CD14-positive monocyte (primary cell): ENCODE measurements around the gene SH3RF3. TPM values are rescaled to one million over a fixed set of nuclear protein-coding genes. Genes with fewer than 3 reads are reported as not detected.

ENCODE experiments used
- DNase-seq, 3 donors: peaks; one replicate each; pipeline ENCODE4 v3.0.0-alpha.2; 2011 to 2022
- H2AFZ ChIP-seq: 2 replicates; pipeline ENCODE4 v1.6.0; 2012; ENCODE audit warnings: mild to moderate bottlenecking, low read depth, low read length, inconsistent platforms; ENCODE audit not compliant: insufficient read depth, poor library complexity, severe bottlenecking
- H3K27ac ChIP-seq, 2 donors: 1 replicate in 1 of 2; 2 replicates in 1 of 2; pipeline ENCODE4 v1.5.1; 2012 to 2013; ENCODE audit warnings: low read length in 2 of 2, control low read depth in 1 of 2, inconsistent platforms in 1 of 2, low read depth in 1 of 2, mild to moderate bottlenecking in 1 of 2
- H3K27me3 ChIP-seq, 2 donors: one replicate each; pipeline versions ENCODE4 v1.6.0 to v1.6.1; 2011 to 2013; ENCODE audit warnings: low read length in 2 of 2; ENCODE audit not compliant: control insufficient read depth in 2 of 2, insufficient read depth in 2 of 2
- H3K36me3 ChIP-seq, 2 donors: replicated peaks in 1 of 2; 1 replicate in 1 of 2; 2 replicates in 1 of 2; pipeline versions ENCODE4 v1.5.1 to v1.6.1; 2012 to 2013; ENCODE audit warnings: low read length in 2 of 2, control low read depth in 1 of 2, inconsistent platforms in 1 of 2, mild to moderate bottlenecking in 1 of 2; ENCODE audit not compliant: insufficient read depth in 2 of 2, control insufficient read depth in 1 of 2
- H3K4me1 ChIP-seq, 2 donors: 1 replicate in 1 of 2; 2 replicates in 1 of 2; pipeline versions ENCODE4 v1.5.1 to v1.6.1; 2012 to 2013; ENCODE audit warnings: low read length in 2 of 2, control low read depth in 1 of 2, inconsistent platforms in 1 of 2, mild to moderate bottlenecking in 1 of 2, moderate library complexity in 1 of 2; ENCODE audit not compliant: insufficient read depth in 2 of 2, control insufficient read depth in 1 of 2
- H3K4me2 ChIP-seq: replicated peaks from 2 replicates; pipeline ENCODE3; 2012; ENCODE audit warnings: low read length, moderate library complexity, mild to moderate bottlenecking; ENCODE audit not compliant: poor library complexity, severe bottlenecking; ENCODE audit errors: extremely low read depth
- H3K4me3 ChIP-seq, 3 experiments: fragments of 200-600 bp in 1 of 3; sonication (generic) in 1 of 3; replicated peaks in 1 of 3; 1 replicate in 2 of 3; 2 replicates in 1 of 3; pipeline ENCODE4 v1.5.1; 2011 to 2013; ENCODE audit warnings: low read length in 3 of 3, mild to moderate bottlenecking in 3 of 3, control low read depth in 2 of 3, low read depth in 2 of 3, inconsistent platforms in 1 of 3, moderate library complexity in 1 of 3
- H3K79me2 ChIP-seq: 2 replicates; pipeline ENCODE4 v1.6.0; 2012; ENCODE audit warnings: mild to moderate bottlenecking, control low read depth, inconsistent platforms, low read length, moderate library complexity; ENCODE audit not compliant: insufficient read depth
- H3K9ac ChIP-seq: 2 replicates; pipeline ENCODE4 v1.6.0; 2017; ENCODE audit warnings: low read length, mild to moderate bottlenecking; ENCODE audit not compliant: insufficient read depth, poor library complexity, severe bottlenecking
- H3K9me3 ChIP-seq, 2 donors: replicated peaks in 1 of 2; 1 replicate in 1 of 2; 2 replicates in 1 of 2; pipeline versions ENCODE4 v1.5.1 to v1.6.1; 2012 to 2013; ENCODE audit warnings: low read length in 2 of 2, control low read depth in 1 of 2; ENCODE audit not compliant: control insufficient read depth in 1 of 2, insufficient read depth in 1 of 2
- H4K20me1 ChIP-seq: 2 replicates; pipeline ENCODE4 v1.6.0; 2012; ENCODE audit warnings: mild to moderate bottlenecking, low read length, control low read depth, moderate library complexity; ENCODE audit not compliant: insufficient read depth
- H3K27ac Mint-ChIP-seq, 7 donors: one replicate each; pipeline ENCODE4 v1.8.0; 2020; ENCODE audit warnings: mild to moderate bottlenecking in 7 of 7, mixed read lengths in 7 of 7, moderate library complexity in 6 of 7, inconsistent platforms in 2 of 7
- H3K27me3 Mint-ChIP-seq, 3 donors: one replicate each; pipeline ENCODE4 v1.8.0; 2021 to 2022; ENCODE audit warnings: low read depth in 3 of 3, mild to moderate bottlenecking in 3 of 3, mixed read lengths in 3 of 3, moderate library complexity in 3 of 3, inconsistent platforms in 1 of 3
- H3K36me3 Mint-ChIP-seq, 2 donors: one replicate each; pipeline ENCODE4 v1.8.0; 2020; ENCODE audit warnings: mixed read lengths in 2 of 2, inconsistent platforms in 1 of 2, mild to moderate bottlenecking in 1 of 2
- H3K4me1 Mint-ChIP-seq: one replicate; pipeline ENCODE4 v1.8.0; 2020; ENCODE audit warnings: mild to moderate bottlenecking, mixed read lengths
- H3K4me3 Mint-ChIP-seq, 2 donors: one replicate each; pipeline ENCODE4 v1.8.0; 2020; ENCODE audit warnings: mild to moderate bottlenecking in 2 of 2, mixed read lengths in 2 of 2, moderate library complexity in 1 of 2
- H3K9me3 Mint-ChIP-seq, 7 donors: one replicate each; pipeline ENCODE4 v1.8.0; 2020 to 2022; ENCODE audit warnings: mixed read lengths in 7 of 7, mild to moderate bottlenecking in 6 of 7, moderate library complexity in 6 of 7, inconsistent platforms in 2 of 7
- CTCF ChIP-seq: fragments of 200-600 bp; IDR thresholded peaks from one replicate; pipeline ENCODE4 v1.8.0; 2022; ENCODE audit warnings: antibody characterized with exemption, mild to moderate bottlenecking
- WGBS: methylation state at CpG from one replicate; pipeline ENCODE4 v1.1.5; 2013; ENCODE audit warnings: missing lambda C conversion rate; ENCODE audit not compliant: insufficient coverage; 5-methylcytosine and 5-hydroxymethylcytosine counted together
- intact Hi-C, 2 donors: fragments of 100-400 bp; cut with micrococcal nuclease; formaldehyde crosslinking; loops; one replicate each; pipeline versions ENCODE4 v1.15.0 to v1.15.1; 2023
- polyA plus RNA-seq, 3 donors: library from polyadenylated mRNA; depleted of rRNA in 1 of 3; unstranded in 2 of 3; stranded (reverse) in 1 of 3; fragments of 300-500 nt in 2 of 3; fragments of >200 nt in 1 of 3; fragmentation: Illumina TruSeq in 2 of 3; gene quantifications; 1 replicate in 2 of 3; 2 replicates in 1 of 3; pipeline ENCODE4 v1.2.3, GENCODE V29; 2012 to 2021

Gene SH3RF3
- polyA plus RNA-seq, 3 donors, result 0.25 to 0.75 (median 0.34) TPM

- no peaks in the 10 kb centered on the region for H3K4me1 Mint-ChIP-seq
Observed at GRCh38 chr2:109311771-109312170, 182.8 kb downstream of the SH3RF3 start.

GRCh38 chr2:109312902-109313301, 183.9 kb downstream of the SH3RF3 start:
- H3K4me2 ChIP-seq, result no peak overlapping the region
- no peak overlapping the region for H3K27ac Mint-ChIP-seq
- H3K4me3 ChIP-seq, result no peak overlapping the region
- H3K27me3 ChIP-seq, result no peaks in the 10 kb centered on the region
- TF ChIP-seq CTCF, result no peak
- no peaks in the 10 kb centered on the region for H3K79me2 ChIP-seq
- no peaks in the 10 kb centered on the region for H3K4me1 ChIP-seq
- H3K36me3 Mint-ChIP-seq, result no peaks in the 10 kb centered on the region
- peaks cover 0 to 2% (median 0%) of the 10 kb centered on the region in 7 donors for H3K9me3 Mint-ChIP-seq
- H3K4me1 Mint-ChIP-seq, result no peaks in the 10 kb centered on the region
- 100% methylated on average over 3 of the region's 5 CpGs for WGBS
- H3K9me3 ChIP-seq, result no peaks in the 10 kb centered on the region
- H4K20me1 ChIP-seq, result no peaks in the 10 kb centered on the region
- H3K36me3 ChIP-seq, result no peaks in the 10 kb centered on the region
- DNase-seq, result no peak
- no peak overlapping the region for H3K9ac ChIP-seq
- H3K27ac ChIP-seq, result no peak overlapping the region
- intact Hi-C loops, result no loop called here
- no peak overlapping the region for H3K4me3 Mint-ChIP-seq
- peaks cover 6 to 15% (median 11%) of the 10 kb centered on the region in 3 donors for H3K27me3 Mint-ChIP-seq
- H2AFZ ChIP-seq, result no peak overlapping the region

More at GRCh38 chr2:109311771-109312170, 182.8 kb downstream of the SH3RF3 start:
- peaks cover 0 to 2% (median 0%) of the 10 kb centered on the region in 7 donors for H3K9me3 Mint-ChIP-seq
- intact Hi-C loops, result no loop called here
- Histone ChIP-seq H3K4me1 (no peaks in the 10 kb centered on the region), H3K9me3 (no peaks in the 10 kb centered on the region), H2AFZ (no peak overlapping the region), H4K20me1 (no peaks in the 10 kb centered on the region), H3K36me3 (no peaks in the 10 kb centered on the region), H3K79me2 (no peaks in the 10 kb centered on the region), H3K4me2 (no peak overlapping the region), H3K9ac (no peak overlapping the region), H3K4me3 (no peak overlapping the region), H3K27me3 (no peaks in the 10 kb centered on the region), H3K27ac (no peak overlapping the region)
- WGBS, result 86% methylated on average over 2 of the region's 5 CpGs
- no peaks in the 10 kb centered on the region for H3K36me3 Mint-ChIP-seq
- H3K27me3 Mint-ChIP-seq, result peaks cover 4 to 12% (median 11%) of the 10 kb centered on the region in 3 donors
- no peak overlapping the region for H3K4me3 Mint-ChIP-seq
- DNase-seq, result no peak
- H3K27ac Mint-ChIP-seq, result no peak overlapping the region
- TF ChIP-seq CTCF, result no peak
